ENCODE measurements around the gene STX16.
"Not testable (repeated sequence)": the region's sequence is repeated elsewhere in the genome, so short reads cannot be mapped to it uniquely, and the experiment has no call there.

Gene STX16

DNA sequence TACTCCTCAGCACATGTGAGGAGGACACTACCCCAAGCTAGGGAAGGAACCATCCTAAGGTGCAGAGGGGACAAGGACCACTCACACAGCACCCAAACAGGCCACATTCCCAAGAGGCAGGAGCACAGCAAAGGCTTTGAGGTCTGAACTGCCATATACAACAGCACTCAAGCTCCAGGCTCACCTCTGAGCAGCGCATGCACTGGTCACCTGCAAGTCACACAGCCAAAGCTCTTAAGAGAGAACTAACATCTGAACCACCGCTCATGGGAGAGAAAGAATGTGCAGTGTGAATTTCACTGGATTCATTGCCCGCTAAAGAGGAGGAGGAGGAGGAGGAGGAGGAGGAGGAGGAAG lies 72.5 kb downstream of the STX16 start:
- no peak for ATAC-seq
- TF ChIP-seq, protein P1, sequence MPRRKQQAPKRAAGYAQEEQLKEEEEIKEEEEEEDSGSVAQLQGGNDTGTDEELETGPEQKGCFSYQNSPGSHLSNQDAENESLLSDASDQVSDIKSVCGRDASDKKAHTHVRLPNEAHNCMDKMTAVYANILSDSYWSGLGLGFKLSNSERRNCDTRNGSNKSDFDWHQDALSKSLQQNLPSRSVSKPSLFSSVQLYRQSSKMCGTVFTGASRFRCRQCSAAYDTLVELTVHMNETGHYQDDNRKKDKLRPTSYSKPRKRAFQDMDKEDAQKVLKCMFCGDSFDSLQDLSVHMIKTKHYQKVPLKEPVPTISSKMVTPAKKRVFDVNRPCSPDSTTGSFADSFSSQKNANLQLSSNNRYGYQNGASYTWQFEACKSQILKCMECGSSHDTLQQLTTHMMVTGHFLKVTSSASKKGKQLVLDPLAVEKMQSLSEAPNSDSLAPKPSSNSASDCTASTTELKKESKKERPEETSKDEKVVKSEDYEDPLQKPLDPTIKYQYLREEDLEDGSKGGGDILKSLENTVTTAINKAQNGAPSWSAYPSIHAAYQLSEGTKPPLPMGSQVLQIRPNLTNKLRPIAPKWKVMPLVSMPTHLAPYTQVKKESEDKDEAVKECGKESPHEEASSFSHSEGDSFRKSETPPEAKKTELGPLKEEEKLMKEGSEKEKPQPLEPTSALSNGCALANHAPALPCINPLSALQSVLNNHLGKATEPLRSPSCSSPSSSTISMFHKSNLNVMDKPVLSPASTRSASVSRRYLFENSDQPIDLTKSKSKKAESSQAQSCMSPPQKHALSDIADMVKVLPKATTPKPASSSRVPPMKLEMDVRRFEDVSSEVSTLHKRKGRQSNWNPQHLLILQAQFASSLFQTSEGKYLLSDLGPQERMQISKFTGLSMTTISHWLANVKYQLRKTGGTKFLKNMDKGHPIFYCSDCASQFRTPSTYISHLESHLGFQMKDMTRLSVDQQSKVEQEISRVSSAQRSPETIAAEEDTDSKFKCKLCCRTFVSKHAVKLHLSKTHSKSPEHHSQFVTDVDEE (CRISPR knock-in tag; IDR thresholded peaks at IDR 0.05): no peak
- no peak for TF ChIP-seq ARNTL (CRISPR knock-in tag; IDR thresholded peaks at IDR 0.05; ENCODE audit: borderline replicate concordance, low read depth)
- no peak for TF ChIP-seq ZNF70 (CRISPR knock-in tag; IDR thresholded peaks at IDR 0.05)

DNA sequence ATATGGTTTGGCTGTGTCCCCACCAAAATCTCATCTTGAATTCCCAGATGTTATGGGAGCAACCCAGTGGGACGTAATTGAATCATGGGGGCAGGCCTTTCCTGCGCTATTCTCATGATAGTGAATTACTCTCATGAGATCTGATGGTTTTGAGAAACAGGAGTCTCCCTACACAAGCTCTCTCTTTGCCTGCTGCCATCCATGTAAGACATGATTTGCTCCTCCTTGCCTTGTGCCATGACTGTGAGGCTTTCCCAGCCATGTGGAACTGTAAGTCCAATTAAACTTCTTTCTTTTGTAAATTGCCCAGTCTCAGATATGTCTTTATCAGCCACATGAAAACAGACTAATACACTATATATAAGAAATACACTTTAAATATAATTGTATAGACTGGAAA lies 75.1 kb downstream of the STX16 start:
- ATAC-seq: not testable (repeated sequence)

Measured in SK-N-SH treated with all-trans-retinoic acid at 6 μM for 48 hours (cell line).